HG02610 (cell line): ENCODE data around the gene E2F3.
A peak's percentile ranks its signal among the peaks of the same experiment; 100 is the strongest.

Experiments
- ATAC-seq: cut with Tn5 transposase; IDR thresholded peaks from one replicate; pipeline ENCODE4 v1.9.1; 2021; ENCODE audit warnings: mild to moderate bottlenecking, moderate library complexity; ENCODE audit not compliant: unreplicated experiment

E2F3 gene

GRCh38 chr6:20401205-20402091, at the start of gene E2F3:
TSS of gene E2F3 (plus strand) at chr6:20401879. CDS start at chr6:20402233, 354 bp downstream.
- ATAC-seq, result peak; percentile 90

- no peak for ATAC-seq
These were observed 49.3 kb upstream of the E2F3 start for GRCh38 chr6:20352346-20352745.

DNA sequence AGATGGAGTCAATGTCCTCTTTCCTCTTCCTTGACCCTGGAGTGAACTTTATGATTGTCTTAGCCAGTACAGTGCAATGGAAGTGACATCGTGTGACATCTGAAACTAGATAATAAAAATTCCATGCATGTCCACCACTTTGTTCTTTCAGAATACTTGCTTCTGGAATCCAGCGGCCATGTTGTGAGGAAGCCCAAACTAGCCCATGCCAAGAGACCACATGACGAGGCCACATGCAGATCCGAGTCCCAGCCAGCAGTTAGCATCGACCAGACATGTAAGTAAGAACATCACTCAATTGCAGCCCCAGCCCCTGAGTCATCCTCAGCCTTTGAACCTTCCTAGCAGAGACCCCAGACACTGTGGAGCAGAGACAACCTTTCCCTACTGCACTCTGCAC, 48.5 kb upstream of the E2F3 start:
- no peak for ATAC-seq

- ATAC-seq, result no peak
These were observed 47.3 kb upstream of the E2F3 start for GRCh38 chr6:20354366-20354765.

DNA sequence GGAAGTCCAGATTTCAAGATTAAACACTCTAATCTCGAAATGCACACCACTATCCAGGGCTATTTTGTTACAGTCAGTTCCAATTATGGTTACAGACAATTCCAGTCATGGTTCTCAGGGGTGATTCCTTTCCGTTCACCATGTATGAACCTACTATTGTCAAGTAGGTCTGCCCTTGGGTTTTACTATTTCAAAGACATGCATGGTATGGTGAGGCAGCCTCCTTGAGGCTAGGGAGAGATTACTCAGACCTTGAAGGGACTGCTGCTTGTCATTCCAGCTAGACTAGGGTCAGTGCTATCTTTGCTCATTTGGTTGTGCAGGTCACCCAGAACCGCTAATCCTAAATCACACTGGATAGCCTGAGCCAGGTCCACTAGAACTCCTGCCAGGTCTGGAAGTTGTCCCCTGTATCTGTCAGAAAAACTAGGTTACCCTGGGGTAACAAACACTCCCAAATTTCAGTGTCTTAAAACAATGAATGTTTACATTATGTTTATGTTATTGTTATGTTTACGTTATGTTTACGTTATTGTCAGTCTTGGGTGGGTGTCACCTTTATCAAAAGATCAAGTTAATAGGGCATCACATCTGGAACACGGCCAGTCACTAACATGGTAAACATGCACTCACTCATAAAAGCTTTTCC, 41.1 kb upstream of the E2F3 start:
- ATAC-seq, result no peak

DNA sequence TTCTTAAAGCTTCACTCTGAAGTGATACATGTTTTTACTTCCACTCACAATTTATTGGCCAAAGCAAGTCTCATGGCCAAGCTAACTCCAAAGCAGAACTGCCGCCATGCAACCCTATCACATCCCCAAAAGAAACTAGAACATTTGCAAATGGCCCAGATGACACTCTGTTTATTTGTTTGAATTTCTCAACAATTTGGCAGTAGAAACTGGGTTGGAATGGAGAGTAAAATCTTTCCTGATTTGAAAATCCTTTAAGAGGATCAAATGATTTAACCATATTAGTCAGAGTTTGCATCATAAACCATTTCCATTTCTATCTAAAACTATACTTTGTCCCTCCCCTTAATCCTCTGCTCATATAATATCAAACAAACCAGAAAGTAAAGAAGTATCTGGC, 39.1 kb upstream of the E2F3 start:
- ATAC-seq, result no peak

DNA sequence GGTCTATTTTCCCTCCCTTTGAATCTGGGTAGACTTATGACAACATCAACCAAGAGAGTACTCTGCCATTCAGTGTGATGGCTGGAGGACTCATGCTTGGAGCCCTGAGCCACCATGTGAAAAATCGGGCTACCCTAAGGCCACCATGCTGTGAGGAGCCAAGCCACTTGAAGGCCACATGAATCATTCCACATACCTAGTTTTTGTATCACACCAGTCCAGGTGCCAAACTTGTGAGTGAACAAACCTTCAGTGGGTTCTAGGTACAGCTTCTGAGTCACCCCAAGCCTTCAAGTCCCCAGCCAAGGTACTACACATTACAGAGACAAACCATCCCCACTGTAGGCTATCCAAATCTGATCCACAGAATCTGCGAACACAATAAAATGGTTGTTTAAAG, 37.4 kb upstream of the E2F3 start:
- no peak for ATAC-seq

DNA sequence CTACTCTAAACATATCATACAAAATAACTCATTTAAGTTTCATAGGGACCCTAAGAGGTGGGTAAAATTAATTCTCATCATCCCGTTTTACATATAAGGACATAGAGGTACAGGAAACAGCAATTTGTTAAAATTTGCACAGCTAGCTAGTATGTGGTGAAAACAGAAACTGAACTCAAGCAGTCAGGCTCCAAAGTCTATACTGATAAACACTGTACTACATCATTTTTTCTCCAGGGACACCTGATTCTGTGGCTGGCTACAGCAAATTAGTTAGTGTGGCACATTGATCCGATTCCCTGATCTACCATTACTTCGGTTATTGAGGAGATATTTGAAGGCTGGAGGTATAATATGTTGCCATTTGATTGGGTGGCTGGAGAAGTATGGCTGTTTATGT, 36.2 kb upstream of the E2F3 start:
- no peak for ATAC-seq

DNA sequence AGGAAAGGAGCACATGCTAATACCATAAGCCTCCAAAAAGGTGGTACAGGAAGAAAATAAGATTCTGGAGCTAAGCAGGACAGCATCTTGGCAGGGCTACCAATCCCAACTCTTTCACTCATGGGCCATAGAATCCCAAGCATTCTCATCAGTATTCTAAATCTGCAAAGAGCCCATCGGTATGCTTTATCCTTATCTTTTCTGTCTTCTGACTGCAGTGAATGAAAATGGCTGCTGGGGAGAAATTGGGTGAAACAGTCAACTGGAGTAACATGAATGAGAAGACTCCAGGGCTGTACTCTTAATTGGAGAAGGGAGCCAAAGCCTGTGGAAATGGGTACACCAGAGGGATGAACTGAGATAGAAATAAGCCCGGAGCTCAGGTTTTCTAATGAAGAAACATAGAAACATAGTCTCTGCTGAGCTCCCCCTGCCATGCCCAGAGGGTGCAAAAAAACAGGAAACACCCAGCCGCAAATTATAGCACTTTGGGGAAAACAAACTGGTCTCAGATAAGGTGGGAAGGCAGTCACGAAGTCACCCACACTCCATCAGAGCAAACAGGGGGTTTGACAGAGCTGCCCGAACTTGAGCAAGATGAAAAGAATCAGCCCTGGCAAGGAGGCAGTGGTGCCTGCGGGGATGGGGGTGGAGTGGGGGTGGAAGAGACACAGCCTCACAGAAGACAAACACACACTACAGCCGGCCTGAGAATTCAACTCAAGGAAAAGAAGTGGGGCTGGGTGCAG, 35.4 kb upstream of the E2F3 start:
- no peak for ATAC-seq

GRCh38 chr6:20367743-20368485, 33.8 kb upstream of the E2F3 start:
- no peak for ATAC-seq

DNA sequence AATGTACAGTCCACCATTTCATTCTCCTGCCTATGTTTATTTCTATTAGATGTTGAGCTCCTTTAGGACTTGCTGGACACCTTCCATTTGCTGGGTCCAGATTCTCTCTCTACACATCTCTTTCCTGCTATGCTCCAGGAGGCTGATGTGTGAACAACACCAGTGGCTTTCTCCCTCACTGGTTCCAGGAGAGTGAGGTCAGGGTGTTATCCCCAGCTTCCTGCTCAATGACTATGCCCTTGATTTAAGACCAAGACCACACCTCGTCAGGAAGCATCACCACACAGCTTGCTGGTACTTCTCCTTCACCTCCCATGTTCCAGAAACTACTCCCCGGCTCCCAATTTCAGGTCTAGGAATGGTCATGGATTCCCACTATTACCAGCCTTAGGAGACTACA, 31.3 kb upstream of the E2F3 start:
- ATAC-seq, result no peak

DNA sequence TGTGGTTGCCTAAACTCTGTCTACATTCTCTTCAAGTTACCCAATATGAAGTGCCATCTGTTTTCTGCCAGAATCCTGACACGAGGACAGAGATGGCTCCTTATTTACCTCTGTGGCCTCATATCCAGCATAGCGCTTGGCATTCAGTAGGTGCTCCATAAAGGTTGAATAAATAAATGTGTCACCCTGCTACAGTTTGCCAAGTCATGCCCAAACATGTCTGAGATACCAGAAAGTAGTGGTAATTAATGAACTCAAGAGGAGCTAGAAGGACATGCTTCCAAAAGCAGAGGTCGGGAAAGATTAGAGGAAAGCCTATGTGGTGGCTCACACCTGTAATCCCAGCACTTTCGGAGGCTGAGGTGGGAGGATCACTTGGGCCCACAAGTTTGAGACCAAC, 30.9 kb upstream of the E2F3 start:
- no peak for ATAC-seq

DNA sequence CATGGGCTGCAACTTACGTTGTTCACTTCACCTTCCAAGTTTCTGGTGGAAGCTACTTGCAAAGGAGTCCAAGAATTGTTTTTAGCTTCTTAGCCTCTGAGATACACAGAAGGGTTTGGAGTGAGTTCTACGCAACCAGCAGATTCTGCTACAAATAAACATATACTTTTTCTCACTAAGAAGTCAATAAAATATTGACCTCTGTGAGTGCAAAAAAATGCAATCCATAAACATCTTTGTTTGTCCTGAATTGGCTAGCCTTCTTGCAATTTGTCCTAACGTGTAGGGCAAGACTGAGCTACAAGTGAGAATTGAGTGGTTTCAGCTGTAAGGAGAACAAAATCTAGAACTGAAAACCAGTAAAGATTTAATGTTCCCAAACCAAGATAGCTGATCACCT, 26.2 kb upstream of the E2F3 start:
- no peak for ATAC-seq

GRCh38 chr6:20377623-20378265, 23.9 kb upstream of the E2F3 start:
- no peak for ATAC-seq

GRCh38 chr6:20379231-20379630, 22.4 kb upstream of the E2F3 start:
- ATAC-seq, result no peak

GRCh38 chr6:20386218-20386617, 15.5 kb upstream of the E2F3 start:
- no peak for ATAC-seq

- no peak for ATAC-seq
These were observed 12.6 kb upstream of the E2F3 start for GRCh38 chr6:20389066-20389465.

DNA sequence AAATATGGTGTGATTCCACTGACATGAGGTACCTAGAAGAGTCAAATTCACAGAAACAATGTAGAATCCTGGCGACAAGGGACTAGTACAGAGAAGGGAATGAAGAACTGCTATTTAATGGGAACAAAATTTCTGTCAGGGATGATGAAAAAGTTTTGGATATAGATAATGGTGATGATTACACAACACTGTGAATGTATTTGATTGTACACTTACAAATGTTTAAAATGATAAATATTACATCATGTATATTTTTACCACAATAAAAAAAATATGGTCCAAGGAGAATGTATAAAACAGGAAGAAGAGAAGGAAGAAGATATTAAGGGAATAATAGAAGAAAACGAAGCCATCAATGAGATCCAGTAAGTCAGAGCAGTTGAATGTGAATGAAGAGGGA, 8.4 kb upstream of the E2F3 start:
- no peak for ATAC-seq

DNA sequence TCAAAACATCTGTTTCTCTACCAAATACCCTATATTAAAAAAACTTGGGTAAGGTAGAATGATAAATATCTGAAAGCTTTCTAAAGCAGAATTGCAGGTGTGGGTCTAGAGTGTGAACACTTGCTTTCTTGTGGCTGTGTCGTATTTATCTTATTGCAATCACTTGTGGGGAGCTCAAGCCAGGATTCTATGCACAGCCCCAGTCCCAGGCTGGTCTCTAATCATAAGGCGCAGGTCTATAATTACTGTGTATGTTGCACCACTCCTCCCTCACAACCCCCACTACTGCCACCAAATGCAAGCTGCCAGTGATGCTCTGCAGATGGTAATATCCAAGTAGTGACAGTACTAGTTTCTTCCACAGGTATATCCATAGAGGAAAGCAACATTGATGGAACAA, 2.2 kb upstream of the E2F3 start:
- ATAC-seq, result no peak

DNA sequence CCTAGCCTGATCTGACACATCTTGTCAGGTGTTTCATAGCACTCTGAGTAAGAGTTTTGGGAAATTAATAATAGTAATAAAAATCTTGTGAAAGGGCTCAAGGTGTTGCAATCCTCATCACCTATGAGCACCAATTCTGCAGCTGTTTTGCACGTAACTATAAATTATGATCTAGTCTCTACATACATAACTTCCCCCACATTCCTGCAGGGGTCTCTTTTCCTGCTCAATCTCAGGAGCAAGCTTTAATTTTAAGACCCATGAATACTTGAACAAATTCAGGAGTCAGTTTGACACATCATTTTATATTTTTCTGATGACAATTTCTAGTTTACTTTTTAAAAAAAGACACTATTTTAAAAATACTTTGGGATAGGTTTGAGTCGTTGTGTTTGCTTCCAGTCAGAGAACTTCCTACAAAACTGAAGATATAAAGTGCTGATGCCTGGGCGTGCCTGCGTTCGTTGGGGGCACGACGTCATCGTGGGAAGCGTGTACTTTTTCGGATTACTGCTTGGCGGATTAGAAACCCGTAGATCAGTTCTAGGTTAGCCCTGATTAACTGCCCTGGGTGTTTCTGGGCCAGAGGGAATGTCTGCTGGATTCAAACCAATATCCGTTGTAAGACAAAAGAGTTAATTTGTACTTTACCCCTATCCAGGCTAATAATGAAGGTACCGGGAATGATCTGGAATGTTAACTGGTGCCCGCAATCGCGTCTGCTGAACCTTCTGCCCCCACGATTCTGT, 1.0 kb upstream of the E2F3 start:
- ATAC-seq, result no peak
